Measurements from ENCODE around the gene ERFL.
"Not testable (repeated sequence)": the region's sequence is repeated elsewhere in the genome, so short reads cannot be mapped to it uniquely, and the experiment has no call there.

The ERFL gene

GRCh38 chr19:41956621-41957020 is 28.4 kb upstream of the ERFL start:
- H3K27me3 Mint-ChIP-seq, result no peaks in the 10 kb centered on the region
- no peak for ATAC-seq
- peaks cover 5% of the 10 kb centered on the region for H3K36me3 Mint-ChIP-seq
- peaks cover 25% of the 10 kb centered on the region for H3K4me1 Mint-ChIP-seq
- H3K9me3 Mint-ChIP-seq, result no peaks in the 10 kb centered on the region
- no peak overlapping the region for H3K27ac Mint-ChIP-seq
- no peak overlapping the region for H3K4me3 Mint-ChIP-seq

- Mint-ChIP-seq H3K9me3 (no peaks in the 10 kb centered on the region), H3K27me3 (no peaks in the 10 kb centered on the region), H3K36me3 (peaks cover 5% of the 10 kb centered on the region), H3K4me3 (no peak overlapping the region), H3K27ac (no peak overlapping the region), H3K4me1 (peaks cover 30% of the 10 kb centered on the region)
- no peak for ATAC-seq
Measured at GRCh38 chr19:41955521-41955920, 27.3 kb upstream of the ERFL start.

- H3K36me3 Mint-ChIP-seq, result peaks cover 5% of the 10 kb centered on the region
- no peaks in the 10 kb centered on the region for H3K9me3 Mint-ChIP-seq
- no peak overlapping the region for H3K4me3 Mint-ChIP-seq
- H3K27me3 Mint-ChIP-seq, result no peaks in the 10 kb centered on the region
- peak overlapping the region; percentile 96 for H3K27ac Mint-ChIP-seq
- H3K4me1 Mint-ChIP-seq, result peaks cover 38% of the 10 kb centered on the region
- peak; percentile 91 for ATAC-seq
Measured at GRCh38 chr19:41951686-41952172, 23.5 kb upstream of the ERFL start.

- Mint-ChIP-seq H3K4me3 (peak overlapping the region; percentile 1), H3K27me3 (no peaks in the 10 kb centered on the region), H3K9me3 (no peaks in the 10 kb centered on the region), H3K4me1 (peaks cover 73% of the 10 kb centered on the region), H3K36me3 (no peaks in the 10 kb centered on the region), H3K27ac (peak overlapping the region; percentile 96)
- ATAC-seq, result no peak
Measured at GRCh38 chr19:41947091-41947490, 18.8 kb upstream of the ERFL start.

- no peaks in the 10 kb centered on the region for H3K27me3 Mint-ChIP-seq
- H3K27ac Mint-ChIP-seq, result peak overlapping the region; percentile 96
- H3K4me1 Mint-ChIP-seq, result peaks cover 76% of the 10 kb centered on the region
- no peaks in the 10 kb centered on the region for H3K36me3 Mint-ChIP-seq
- peak; percentile 94 for ATAC-seq
- H3K4me3 Mint-ChIP-seq, result peak overlapping the region; percentile 64
- H3K9me3 Mint-ChIP-seq, result no peaks in the 10 kb centered on the region
Measured at GRCh38 chr19:41945135-41945766, 17.0 kb upstream of the ERFL start.

- Mint-ChIP-seq H3K4me3 (peak overlapping the region; percentile 5), H3K27me3 (no peaks in the 10 kb centered on the region), H3K9me3 (no peaks in the 10 kb centered on the region), H3K27ac (peak overlapping the region; percentile 96), H3K4me1 (peaks cover 70% of the 10 kb centered on the region), H3K36me3 (no peaks in the 10 kb centered on the region)
- no peak for ATAC-seq
Measured at GRCh38 chr19:41944336-41944735, 16.1 kb upstream of the ERFL start.

GRCh38 chr19:41941410-41942202 is 13.4 kb upstream of the ERFL start:
- ATAC-seq, result no peak
- no peaks in the 10 kb centered on the region for H3K27me3 Mint-ChIP-seq
- no peaks in the 10 kb centered on the region for H3K36me3 Mint-ChIP-seq
- peak overlapping the region; percentile 89 for H3K4me3 Mint-ChIP-seq
- peak overlapping the region; percentile 96 for H3K27ac Mint-ChIP-seq
- H3K4me1 Mint-ChIP-seq, result peaks cover 65% of the 10 kb centered on the region
- H3K9me3 Mint-ChIP-seq, result no peaks in the 10 kb centered on the region

GRCh38 chr19:41940731-41941409 is 12.6 kb upstream of the ERFL start:
- Mint-ChIP-seq H3K27ac (peak overlapping the region; percentile 96), H3K27me3 (no peaks in the 10 kb centered on the region)
- no peak for ATAC-seq

GRCh38 chr19:41939861-41940730 is 11.8 kb upstream of the ERFL start:
- no peaks in the 10 kb centered on the region for H3K36me3 Mint-ChIP-seq
- peak overlapping the region; percentile 96 for H3K27ac Mint-ChIP-seq
- H3K4me3 Mint-ChIP-seq, result peak overlapping the region; percentile 89
- peaks cover 6% of the 10 kb centered on the region for H3K27me3 Mint-ChIP-seq
- peaks cover 64% of the 10 kb centered on the region for H3K4me1 Mint-ChIP-seq
- ATAC-seq, result peak; percentile 66
- no peaks in the 10 kb centered on the region for H3K9me3 Mint-ChIP-seq

More at GRCh38 chr19:41940731-41941409, 12.6 kb upstream of the ERFL start:
- Mint-ChIP-seq H3K4me1 (peaks cover 66% of the 10 kb centered on the region), H3K4me3 (peak overlapping the region; percentile 89), H3K36me3 (no peaks in the 10 kb centered on the region), H3K9me3 (no peaks in the 10 kb centered on the region)

GRCh38 chr19:41939209-41939608 is 11.0 kb upstream of the ERFL start:
- Mint-ChIP-seq H3K4me1 (peaks cover 64% of the 10 kb centered on the region), H3K27me3 (peaks cover 12% of the 10 kb centered on the region), H3K27ac (peak overlapping the region; percentile 96)
- H3K4me3 Mint-ChIP-seq, ATAC-seq, H3K9me3 Mint-ChIP-seq, H3K36me3 Mint-ChIP-seq: not testable (repeated sequence)

- Mint-ChIP-seq H3K4me3 (peak overlapping the region; percentile 15), H3K9me3 (no peaks in the 10 kb centered on the region), H3K27me3 (peaks cover 12% of the 10 kb centered on the region), H3K4me1 (peaks cover 63% of the 10 kb centered on the region), H3K27ac (peak overlapping the region; percentile 46), H3K36me3 (no peaks in the 10 kb centered on the region)
- ATAC-seq, result no peak
Measured at GRCh38 chr19:41937525-41938468, 9.5 kb upstream of the ERFL start.

GRCh38 chr19:41936961-41937360 is 8.7 kb upstream of the ERFL start:
- ATAC-seq, result no peak
- Mint-ChIP-seq H3K9me3 (no peaks in the 10 kb centered on the region), H3K27me3 (peaks cover 12% of the 10 kb centered on the region), H3K4me3 (no peak overlapping the region), H3K36me3 (no peaks in the 10 kb centered on the region), H3K27ac (peak overlapping the region; percentile 46), H3K4me1 (peaks cover 59% of the 10 kb centered on the region)

- Mint-ChIP-seq H3K4me3 (no peak overlapping the region), H3K27me3 (peaks cover 12% of the 10 kb centered on the region), H3K4me1 (peaks cover 55% of the 10 kb centered on the region), H3K9me3 (no peaks in the 10 kb centered on the region), H3K27ac (peak overlapping the region; percentile 46), H3K36me3 (no peaks in the 10 kb centered on the region)
- ATAC-seq, result no peak
Measured at GRCh38 chr19:41936416-41936850, 8.2 kb upstream of the ERFL start.

Data from stimulated activated memory B cell treated with anti-CD40 and anti-IgM and Interleukin-4, amounts not matched to agents 10 μg/mL and 1 μg/mL and 100 μg/mL, for 72 hours (primary cell).